ENCODE results near the gene SMAD1. TPM values are rescaled to one million over a fixed set of nuclear protein-coding genes. Genes with fewer than 3 reads are reported as not detected.

The SMAD1 gene
- total and polyA plus RNA-seq, 2 of the 4 experiments (the other 2 are of a cell fraction) = 11.6 to 17.6 TPM

DNA sequence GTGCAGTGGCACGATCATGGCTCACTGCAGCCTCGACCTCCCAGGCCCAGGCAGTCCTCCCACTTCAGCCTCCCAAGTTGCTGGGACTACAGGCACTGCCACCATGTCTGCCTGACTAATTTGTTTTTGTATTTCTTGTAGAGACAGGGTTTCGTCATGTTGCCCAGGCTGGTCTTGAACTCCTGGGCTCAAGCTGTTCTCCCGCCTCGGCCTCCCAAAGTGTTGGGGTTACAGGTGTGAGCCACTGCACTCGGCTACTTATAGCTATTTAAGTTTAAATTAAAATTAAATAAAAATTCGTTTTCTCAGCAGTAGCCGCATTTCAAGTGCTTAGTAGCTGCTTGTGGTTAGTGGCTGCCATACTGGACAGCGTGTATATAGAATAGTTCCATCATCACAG, 3.5 kb downstream of the SMAD1 start:
- H4K5ac ChIP-seq (ENCODE audit: low read depth, low read length) = no peak overlapping the region
- no TSS peak for BruUV-seq (replicated peaks)
- peaks cover 24 to 35% of the 10 kb centered on the region in 2 experiments for H3K79me1 ChIP-seq (ENCODE audit: low read depth in 1 of 2, low read length in 2 of 2)
- no peak overlapping the region for H3K4me2 ChIP-seq (ENCODE audit: low read depth, low read length)
- H4K91ac ChIP-seq (ENCODE audit: insufficient read depth, low read depth, low read length) = no peak overlapping the region
- no peak overlapping the region for H4K8ac ChIP-seq (ENCODE audit: low read depth in 2 of 2, low read length in 2 of 2)
- H2BK5ac ChIP-seq (ENCODE audit: low read depth, low read length, poor library complexity, severe bottlenecking) = no peak overlapping the region
- POLR2A ChIA-PET (ENCODE audit: unreplicated experiment) = no interaction called here
- H2AK5ac ChIP-seq (ENCODE audit: low read depth, low read length) = no peak overlapping the region
- CTCF ChIA-PET = interaction anchor here (1.5 kb wide), 1 partner anchor 72 kb away, joined by 3 read pairs; no protein-coding TSS in a partner anchor
- H3K9me1 ChIP-seq (ENCODE audit: insufficient read depth, low read length) = peaks cover 3% of the 10 kb centered on the region; the same call in 1 of the 2 replicates
- H3K9me3 ChIP-seq (ENCODE audit: control insufficient read depth, insufficient read depth, low read length) = no peaks in the 10 kb centered on the region
- dilution Hi-C loops (cut with HindIII; ENCODE audit: low sequenced_read_pairs, unreplicated experiment) = no loop called here
- peaks cover 2% of the 10 kb centered on the region; the same call in 1 of the 2 replicates for H3K4me1 ChIP-seq (ENCODE audit: control insufficient read depth, insufficient read depth, low read length)
- ATAC-seq (ENCODE audit: low read depth) (no peak), DNase-seq (no peak)
- H2BK120ac ChIP-seq (ENCODE audit: low read depth, low read length) = no peak overlapping the region
- H2AFZ ChIP-seq (replicated peaks; ENCODE audit: low read length, poor library complexity) = no peak overlapping the region
- H3K36me3 ChIP-seq (ENCODE audit: control insufficient read depth, insufficient read depth, low read length) = no peaks in the 10 kb centered on the region
- no peaks in the 10 kb centered on the region for H3K27me3 ChIP-seq (ENCODE audit: control insufficient read depth, insufficient read depth, low read length)
- no peak overlapping the region for H2BK20ac ChIP-seq (ENCODE audit: low read depth, low read length)
- intact Hi-C loops (cut with micrococcal nuclease) = loop anchor here (10.0 kb wide), 2 partner anchors 250 to 390 kb away; partner anchors contain the start of genes ABCE1 and ANAPC10
- H3K4ac ChIP-seq (ENCODE audit: low read depth, low read length) = no peak overlapping the region
- no peak overlapping the region for H3K18ac ChIP-seq (ENCODE audit: low read depth, low read length)
- peaks cover 11% of the 10 kb centered on the region; the same call in 1 of the 2 replicates for H4K20me1 ChIP-seq (ENCODE audit: insufficient read depth, low read length)
- TF ChIP-seq FOS (IDR thresholded peaks at IDR 0.05; ENCODE audit: low read depth, low read length) (no peak), RAD21 (IDR thresholded peaks at IDR 0.05; ENCODE audit: low read length) (no peak), MAFK (IDR thresholded peaks at IDR 0.05; ENCODE audit: low read depth, low read length) (no peak), BHLHE40 (IDR thresholded peaks at IDR 0.05; ENCODE audit: low read depth, low read length) (no peak), MAZ (IDR thresholded peaks at IDR 0.05; ENCODE audit: borderline replicate concordance, low read depth, low read length) (no peak), RCOR1 (IDR thresholded peaks at IDR 0.05; ENCODE audit: insufficient replicate concordance, low read length) (no peak), CEBPB (IDR thresholded peaks at IDR 0.05; ENCODE audit: low read depth, low read length) (no peak), POLR2A (IDR thresholded peaks at IDR 0.05; ENCODE audit: low read depth, low read length) (no peak), RFX5 (IDR thresholded peaks at IDR 0.05; ENCODE audit: low read depth, low read length) (no peak), NFE2L2 (IDR thresholded peaks at IDR 0.05; ENCODE audit: low read depth, low read length) (no peak), SMC3 (IDR thresholded peaks at IDR 0.05; ENCODE audit: low read depth, low read length) (no peak), MXI1 (IDR thresholded peaks at IDR 0.05; ENCODE audit: borderline replicate concordance, low read depth, low read length) (no peak), CHD1 (IDR thresholded peaks at IDR 0.05; ENCODE audit: low read depth, low read length) (no peak)
- TF ChIP-seq, protein P1, sequence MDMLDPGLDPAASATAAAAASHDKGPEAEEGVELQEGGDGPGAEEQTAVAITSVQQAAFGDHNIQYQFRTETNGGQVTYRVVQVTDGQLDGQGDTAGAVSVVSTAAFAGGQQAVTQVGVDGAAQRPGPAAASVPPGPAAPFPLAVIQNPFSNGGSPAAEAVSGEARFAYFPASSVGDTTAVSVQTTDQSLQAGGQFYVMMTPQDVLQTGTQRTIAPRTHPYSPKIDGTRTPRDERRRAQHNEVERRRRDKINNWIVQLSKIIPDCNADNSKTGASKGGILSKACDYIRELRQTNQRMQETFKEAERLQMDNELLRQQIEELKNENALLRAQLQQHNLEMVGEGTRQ (IDR thresholded peaks at IDR 0.05; ENCODE audit: low read depth, low read length) = no peak
- TF ChIP-seq, protein P2, sequence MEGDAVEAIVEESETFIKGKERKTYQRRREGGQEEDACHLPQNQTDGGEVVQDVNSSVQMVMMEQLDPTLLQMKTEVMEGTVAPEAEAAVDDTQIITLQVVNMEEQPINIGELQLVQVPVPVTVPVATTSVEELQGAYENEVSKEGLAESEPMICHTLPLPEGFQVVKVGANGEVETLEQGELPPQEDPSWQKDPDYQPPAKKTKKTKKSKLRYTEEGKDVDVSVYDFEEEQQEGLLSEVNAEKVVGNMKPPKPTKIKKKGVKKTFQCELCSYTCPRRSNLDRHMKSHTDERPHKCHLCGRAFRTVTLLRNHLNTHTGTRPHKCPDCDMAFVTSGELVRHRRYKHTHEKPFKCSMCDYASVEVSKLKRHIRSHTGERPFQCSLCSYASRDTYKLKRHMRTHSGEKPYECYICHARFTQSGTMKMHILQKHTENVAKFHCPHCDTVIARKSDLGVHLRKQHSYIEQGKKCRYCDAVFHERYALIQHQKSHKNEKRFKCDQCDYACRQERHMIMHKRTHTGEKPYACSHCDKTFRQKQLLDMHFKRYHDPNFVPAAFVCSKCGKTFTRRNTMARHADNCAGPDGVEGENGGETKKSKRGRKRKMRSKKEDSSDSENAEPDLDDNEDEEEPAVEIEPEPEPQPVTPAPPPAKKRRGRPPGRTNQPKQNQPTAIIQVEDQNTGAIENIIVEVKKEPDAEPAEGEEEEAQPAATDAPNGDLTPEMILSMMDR (conservative IDR thresholded peaks at IDR 0.05; ENCODE audit: low read depth, low read length) = no peak
- TF ChIP-seq, protein P3, sequence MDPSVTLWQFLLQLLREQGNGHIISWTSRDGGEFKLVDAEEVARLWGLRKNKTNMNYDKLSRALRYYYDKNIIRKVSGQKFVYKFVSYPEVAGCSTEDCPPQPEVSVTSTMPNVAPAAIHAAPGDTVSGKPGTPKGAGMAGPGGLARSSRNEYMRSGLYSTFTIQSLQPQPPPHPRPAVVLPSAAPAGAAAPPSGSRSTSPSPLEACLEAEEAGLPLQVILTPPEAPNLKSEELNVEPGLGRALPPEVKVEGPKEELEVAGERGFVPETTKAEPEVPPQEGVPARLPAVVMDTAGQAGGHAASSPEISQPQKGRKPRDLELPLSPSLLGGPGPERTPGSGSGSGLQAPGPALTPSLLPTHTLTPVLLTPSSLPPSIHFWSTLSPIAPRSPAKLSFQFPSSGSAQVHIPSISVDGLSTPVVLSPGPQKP (IDR thresholded peaks at IDR 0.05; ENCODE audit: borderline replicate concordance, low read depth, low read length) = no peak
- H2AK9ac ChIP-seq (replicated peaks; ENCODE audit: low read depth, low read length, poor library complexity) = no peak overlapping the region
- H3K27ac ChIP-seq (ENCODE audit: insufficient read depth, low read length) = no peak overlapping the region
- WGBS, 2 experiments (ENCODE audit: extremely low coverage in 2 of 2, insufficient read length in 1 of 2) = no CpG with 5 or more reads among the region's 9 CpGs
- no peak overlapping the region for H2BK15ac ChIP-seq (ENCODE audit: low read depth, low read length)
- in situ Hi-C loops (cut with MboI; ENCODE audit: low sequenced_read_pairs) = loop anchor here (10.0 kb wide), 1 partner anchor 120 kb away; no protein-coding TSS in a partner anchor
- H3K23ac ChIP-seq (ENCODE audit: low read depth, low read length) = no peak overlapping the region
- no peak overlapping the region for H3K9ac ChIP-seq (ENCODE audit: low read depth, low read length)
- H3K14ac ChIP-seq (replicated peaks; ENCODE audit: low read depth, low read length) = no peak overlapping the region
- H3K4me3 ChIP-seq (ENCODE audit: insufficient read depth, low read depth, low read length) = no peak overlapping the region
- H3K56ac ChIP-seq (ENCODE audit: extremely low read depth, insufficient read depth, low read length) = no peak overlapping the region
